ENCODE measurements around the gene MAGEE2.
"Not testable (repeated sequence)": the region's sequence is repeated elsewhere in the genome, so short reads cannot be mapped to it uniquely, and the experiment has no call there.

Gene MAGEE2, protein sequence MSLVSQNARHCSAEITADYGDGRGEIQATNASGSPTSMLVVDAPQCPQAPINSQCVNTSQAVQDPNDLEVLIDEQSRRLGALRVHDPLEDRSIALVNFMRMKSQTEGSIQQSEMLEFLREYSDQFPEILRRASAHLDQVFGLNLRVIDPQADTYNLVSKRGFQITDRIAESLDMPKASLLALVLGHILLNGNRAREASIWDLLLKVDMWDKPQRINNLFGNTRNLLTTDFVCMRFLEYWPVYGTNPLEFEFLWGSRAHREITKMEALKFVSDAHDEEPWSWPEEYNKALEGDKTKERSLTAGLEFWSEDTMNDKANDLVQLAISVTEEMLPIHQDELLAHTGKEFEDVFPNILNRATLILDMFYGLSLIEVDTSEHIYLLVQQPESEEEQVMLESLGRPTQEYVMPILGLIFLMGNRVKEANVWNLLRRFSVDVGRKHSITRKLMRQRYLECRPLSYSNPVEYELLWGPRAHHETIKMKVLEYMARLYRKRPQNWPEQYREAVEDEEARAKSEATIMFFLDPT

GRCh38 chrX:75784680-75785491, at the start of gene MAGEE2:
MAGEE2 (minus strand) TSS chrX:75785254; CDS start chrX:75785051, 203 bp downstream.
- DNase-seq = no peak

DNA sequence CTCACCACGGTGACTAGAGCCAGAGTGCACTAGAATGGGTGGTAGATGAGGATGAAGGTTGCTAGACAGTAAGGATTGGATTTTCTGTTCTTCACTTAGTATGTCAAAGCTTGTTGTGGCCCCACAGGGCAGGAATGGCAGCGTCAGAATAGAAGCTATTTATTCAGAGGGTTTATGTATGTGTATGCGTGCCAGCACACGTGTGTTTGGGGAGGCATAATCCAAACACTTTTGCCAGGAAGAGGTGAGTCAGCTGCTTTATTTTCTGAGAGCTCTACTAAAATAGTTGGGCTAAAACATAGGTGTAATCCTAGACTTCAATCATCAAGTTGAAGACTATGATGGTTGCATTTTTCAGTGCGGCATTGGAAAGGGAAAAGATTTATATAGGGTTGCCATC, 1.2 kb upstream of the MAGEE2 start:
- no peak for DNase-seq

- no peak for DNase-seq
Observed at GRCh38 chrX:75781611-75782010, 3.4 kb downstream of the MAGEE2 start.

- DNase-seq = not testable (repeated sequence)
Observed at GRCh38 chrX:75768063-75768462, 17.0 kb downstream of the MAGEE2 start.

DNA sequence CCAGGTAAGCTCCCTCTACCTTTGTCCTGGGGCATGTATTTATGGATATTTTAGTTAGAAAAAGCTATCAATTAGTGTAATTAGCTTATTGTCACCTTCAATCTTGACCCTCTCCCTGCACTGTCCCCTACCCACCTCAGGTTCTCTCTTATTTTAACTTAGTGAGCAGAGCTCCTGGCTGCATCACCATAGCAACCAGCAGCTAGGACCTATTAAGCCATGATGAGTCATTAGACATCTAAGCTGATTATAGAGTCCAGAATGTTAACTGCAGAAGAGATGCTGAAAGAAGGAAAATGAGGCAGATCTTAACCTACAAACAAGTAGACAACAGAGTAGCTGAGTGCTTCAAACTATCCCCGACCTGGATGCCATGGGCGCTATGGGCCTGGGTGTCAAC, 36.6 kb downstream of the MAGEE2 start:
- peak; percentile 0 for DNase-seq

DNA sequence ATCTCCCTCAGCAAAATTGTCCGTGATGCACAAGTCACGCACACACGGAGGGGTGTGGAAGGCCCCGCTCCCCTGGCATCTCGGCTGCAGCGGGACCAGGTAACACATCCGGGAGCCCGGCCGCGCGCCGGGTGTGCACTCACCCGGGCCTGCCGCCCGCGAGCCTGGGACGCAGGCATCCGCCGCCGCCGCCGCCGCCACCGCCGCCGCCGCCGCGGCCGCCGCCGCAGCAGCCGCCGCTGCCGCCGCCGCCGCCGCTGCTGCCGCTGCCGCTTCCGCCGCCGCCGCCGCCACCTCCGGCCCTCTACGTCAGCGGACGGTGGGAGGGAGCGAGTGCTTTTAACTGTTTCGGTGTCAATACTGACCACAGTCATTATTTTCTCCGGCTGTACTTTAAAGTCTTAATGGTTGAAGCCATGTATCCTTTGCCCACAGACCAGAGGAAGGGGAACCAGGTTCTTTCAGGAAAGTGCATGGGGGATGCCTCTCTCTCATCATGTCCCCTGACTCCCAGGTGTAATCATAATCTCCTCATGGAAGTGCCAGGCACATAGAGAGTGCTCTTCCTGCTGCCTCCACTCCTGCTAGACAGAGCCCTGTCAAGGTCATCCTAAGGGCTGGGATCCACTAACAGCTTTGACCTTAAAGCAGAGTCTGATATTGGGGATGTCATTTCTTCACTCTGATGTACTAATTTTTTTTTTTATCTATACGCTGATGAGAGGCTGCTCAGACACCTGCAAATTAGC, 38.0 kb downstream of the MAGEE2 start:
- peak; percentile 1 for DNase-seq
